ENCODE data around the gene SMAD5.

Gene SMAD5

DNA sequence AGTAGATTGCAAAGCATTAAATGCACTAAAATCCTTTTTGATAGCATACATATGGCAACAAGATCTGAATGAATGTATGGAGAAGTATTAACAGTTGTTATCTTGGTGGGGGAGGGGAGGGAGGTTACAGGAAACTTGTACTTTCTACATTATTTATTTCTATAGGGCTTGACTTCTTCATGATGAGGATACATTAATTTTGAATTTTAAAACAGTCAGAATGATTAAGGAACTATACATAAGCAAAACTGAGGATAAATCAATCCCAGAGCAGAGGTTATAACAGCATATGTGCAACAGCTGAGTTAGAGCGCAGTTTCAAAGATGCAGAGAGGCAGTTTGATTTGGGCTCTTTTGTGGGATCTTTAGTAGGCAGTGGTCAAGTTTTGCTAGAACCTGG is 23.9 kb upstream of the SMAD5 start:
- Histone ChIP-seq H3K27ac (no peak overlapping the region), H3K4me1 (ENCODE audit: control insufficient read depth in 1 of 2, insufficient read depth in 1 of 2, low read depth in 1 of 2, low read length in 1 of 2) (no peaks in the 10 kb centered on the region), H3K27me3 (peaks cover 11% of the 10 kb centered on the region), H3K36me3 (no peaks in the 10 kb centered on the region), H3K4me3 (ENCODE audit: low read depth in 1 of 2, low read length in 1 of 2) (no peak overlapping the region), H3K9me3 (no peaks in the 10 kb centered on the region)
- TF ChIP-seq, protein P1, sequence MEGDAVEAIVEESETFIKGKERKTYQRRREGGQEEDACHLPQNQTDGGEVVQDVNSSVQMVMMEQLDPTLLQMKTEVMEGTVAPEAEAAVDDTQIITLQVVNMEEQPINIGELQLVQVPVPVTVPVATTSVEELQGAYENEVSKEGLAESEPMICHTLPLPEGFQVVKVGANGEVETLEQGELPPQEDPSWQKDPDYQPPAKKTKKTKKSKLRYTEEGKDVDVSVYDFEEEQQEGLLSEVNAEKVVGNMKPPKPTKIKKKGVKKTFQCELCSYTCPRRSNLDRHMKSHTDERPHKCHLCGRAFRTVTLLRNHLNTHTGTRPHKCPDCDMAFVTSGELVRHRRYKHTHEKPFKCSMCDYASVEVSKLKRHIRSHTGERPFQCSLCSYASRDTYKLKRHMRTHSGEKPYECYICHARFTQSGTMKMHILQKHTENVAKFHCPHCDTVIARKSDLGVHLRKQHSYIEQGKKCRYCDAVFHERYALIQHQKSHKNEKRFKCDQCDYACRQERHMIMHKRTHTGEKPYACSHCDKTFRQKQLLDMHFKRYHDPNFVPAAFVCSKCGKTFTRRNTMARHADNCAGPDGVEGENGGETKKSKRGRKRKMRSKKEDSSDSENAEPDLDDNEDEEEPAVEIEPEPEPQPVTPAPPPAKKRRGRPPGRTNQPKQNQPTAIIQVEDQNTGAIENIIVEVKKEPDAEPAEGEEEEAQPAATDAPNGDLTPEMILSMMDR (IDR thresholded peaks at IDR 0.05) = no peak

DNA sequence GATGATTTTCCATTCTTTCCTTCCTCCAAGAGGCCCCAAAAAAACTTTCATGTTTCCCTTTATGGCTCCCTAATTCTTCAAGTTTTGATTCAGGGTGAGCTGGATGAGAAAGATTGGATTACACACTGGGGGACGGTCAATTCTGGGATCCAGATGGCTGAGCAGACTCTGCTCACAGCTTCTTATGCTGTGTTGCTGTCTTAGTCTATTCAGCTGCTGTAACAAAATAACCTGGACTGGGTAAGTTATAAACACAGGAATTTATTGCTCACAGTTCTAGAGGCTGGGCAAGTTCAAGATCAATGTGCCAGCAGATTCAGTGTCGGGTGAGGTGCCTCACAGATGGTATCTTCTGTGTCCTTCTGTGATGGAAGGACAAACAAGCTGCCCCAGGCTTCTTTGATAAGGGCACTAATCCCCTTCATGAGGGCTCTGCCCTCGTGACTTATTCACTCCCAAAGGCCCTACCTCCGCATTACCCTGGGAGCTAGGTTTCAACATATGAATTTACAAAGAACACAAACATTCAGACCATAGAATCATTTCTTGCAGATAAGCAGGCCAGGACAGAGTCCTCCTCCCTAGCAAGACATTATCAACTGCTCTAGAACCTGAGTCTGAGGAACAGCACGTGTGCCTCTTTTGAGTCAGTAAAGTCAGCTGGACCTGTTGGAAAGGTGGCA is 23.1 kb upstream of the SMAD5 start:
- Histone ChIP-seq H3K27me3 (peaks cover 18% of the 10 kb centered on the region), H3K27ac (no peak overlapping the region), H3K4me3 (ENCODE audit: low read depth in 1 of 2, low read length in 1 of 2) (no peak overlapping the region), H3K4me1 (ENCODE audit: control insufficient read depth in 1 of 2, insufficient read depth in 1 of 2, low read depth in 1 of 2, low read length in 1 of 2) (no peaks in the 10 kb centered on the region), H3K9me3 (no peaks in the 10 kb centered on the region), H3K36me3 (no peaks in the 10 kb centered on the region)
- TF ChIP-seq, protein P1 (IDR thresholded peaks at IDR 0.05) = no peak

DNA sequence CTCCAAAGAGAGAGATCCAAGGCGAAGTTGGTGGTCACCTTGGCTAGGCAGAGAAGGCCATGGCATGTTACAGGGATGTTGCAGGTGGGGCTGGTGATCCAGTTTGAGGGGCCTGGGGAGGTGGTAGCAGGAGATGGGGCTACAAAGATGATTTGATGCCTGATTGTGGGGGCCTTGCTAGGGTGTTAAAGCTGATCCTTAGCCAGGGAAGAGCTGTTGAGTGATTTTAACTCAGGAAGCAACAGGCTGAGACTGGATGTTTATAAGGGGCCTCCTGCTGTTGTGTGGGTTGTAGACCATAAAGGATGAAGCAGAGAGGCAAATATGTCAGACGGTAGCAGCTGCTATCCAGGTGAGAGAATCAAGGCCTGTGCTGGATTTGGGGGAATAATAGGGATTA is 19.0 kb upstream of the SMAD5 start:
- H3K27ac ChIP-seq = no peak overlapping the region
- H3K27me3 ChIP-seq = peaks cover 53% of the 10 kb centered on the region

DNA sequence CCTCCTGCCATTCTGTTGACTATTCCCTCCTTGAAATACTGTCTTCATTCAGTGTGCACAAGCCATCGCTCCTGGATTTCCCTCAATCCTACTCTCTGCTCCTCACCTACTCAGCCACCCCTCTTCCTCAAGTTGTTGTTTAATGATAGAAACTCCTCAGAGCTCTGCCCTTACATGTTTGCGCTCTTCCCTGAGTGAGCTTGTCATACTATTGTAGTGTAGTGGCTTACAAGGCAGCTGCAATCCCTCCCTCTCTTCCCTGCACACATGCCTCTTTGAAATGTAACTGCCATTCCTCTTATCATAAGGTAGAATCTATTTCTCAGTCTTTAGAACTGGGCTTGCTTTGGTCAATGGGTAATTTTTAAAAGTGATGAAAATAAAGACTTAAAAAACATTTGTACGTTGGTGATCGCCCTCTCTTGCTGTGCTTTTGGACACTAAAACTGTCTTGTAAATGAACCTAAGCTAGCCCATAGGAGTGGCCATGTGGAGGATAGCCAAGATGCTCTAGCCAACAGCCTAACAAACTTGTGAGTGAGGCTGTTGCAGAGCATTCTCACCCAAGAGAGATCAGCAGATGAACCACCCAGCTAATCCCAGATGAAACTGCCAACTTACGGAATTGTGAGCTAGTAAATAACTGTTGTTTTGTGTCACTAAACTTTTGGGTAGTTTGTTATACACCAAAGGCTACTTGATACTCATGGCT is 18.1 kb upstream of the SMAD5 start:
- peaks cover 46% of the 10 kb centered on the region for H3K27me3 ChIP-seq
- H3K4me3 ChIP-seq (ENCODE audit: low read depth in 1 of 2, low read length in 1 of 2) = no peak overlapping the region
- no peaks in the 10 kb centered on the region for H3K4me1 ChIP-seq (ENCODE audit: control insufficient read depth in 1 of 2, insufficient read depth in 1 of 2, low read depth in 1 of 2, low read length in 1 of 2)
- no peaks in the 10 kb centered on the region for H3K9me3 ChIP-seq
- no peak overlapping the region for H3K27ac ChIP-seq
- TF ChIP-seq, protein P1 (IDR thresholded peaks at IDR 0.05) = no peak
- no peaks in the 10 kb centered on the region for H3K36me3 ChIP-seq

More for the DNA sequence above, 19.0 kb upstream of the SMAD5 start:
- TF ChIP-seq, protein P1 (IDR thresholded peaks at IDR 0.05) = no peak
- Histone ChIP-seq H3K4me1 (ENCODE audit: control insufficient read depth in 1 of 2, insufficient read depth in 1 of 2, low read depth in 1 of 2, low read length in 1 of 2) (no peaks in the 10 kb centered on the region), H3K36me3 (no peaks in the 10 kb centered on the region), H3K9me3 (no peaks in the 10 kb centered on the region), H3K4me3 (ENCODE audit: low read depth in 1 of 2, low read length in 1 of 2) (no peak overlapping the region)

DNA sequence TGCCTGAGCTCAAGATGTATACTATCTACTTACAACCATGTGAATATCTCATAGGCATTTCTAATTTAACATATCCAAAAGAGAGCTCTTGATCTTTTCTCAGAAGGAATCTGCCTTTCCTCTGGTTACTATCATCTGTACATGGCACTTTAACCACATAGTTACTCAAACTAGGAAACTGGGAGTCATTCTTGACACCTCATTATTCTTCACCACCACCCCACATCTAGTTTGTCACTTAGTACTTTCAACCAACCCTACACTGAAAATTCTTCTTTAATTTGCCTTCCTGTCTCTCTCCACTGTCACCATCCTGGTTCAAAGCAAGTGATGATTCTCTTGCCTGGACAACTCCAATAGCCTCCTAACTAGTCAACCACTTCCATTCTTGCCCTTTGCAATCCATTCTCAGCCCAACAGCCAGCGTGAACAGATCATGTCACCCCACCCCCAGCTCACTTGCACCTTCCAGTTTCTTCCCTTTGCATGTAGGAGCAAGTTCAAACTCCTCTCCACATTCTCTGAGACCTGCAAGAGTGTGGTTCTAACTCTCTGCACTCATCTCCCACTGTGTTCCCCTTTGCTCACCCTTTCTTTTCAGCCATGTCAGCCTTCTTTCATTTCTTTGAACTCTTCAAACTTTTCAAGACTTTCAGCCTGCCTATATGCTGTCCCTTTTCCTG is 17.3 kb upstream of the SMAD5 start:
- H3K4me3 ChIP-seq (ENCODE audit: low read depth in 1 of 2, low read length in 1 of 2) = no peak overlapping the region
- no peaks in the 10 kb centered on the region for H3K36me3 ChIP-seq
- TF ChIP-seq, protein P1 (IDR thresholded peaks at IDR 0.05) = no peak
- H3K27me3 ChIP-seq = peaks cover 46% of the 10 kb centered on the region
- no peaks in the 10 kb centered on the region for H3K4me1 ChIP-seq (ENCODE audit: control insufficient read depth in 1 of 2, insufficient read depth in 1 of 2, low read depth in 1 of 2, low read length in 1 of 2)
- no peaks in the 10 kb centered on the region for H3K9me3 ChIP-seq
- no peak overlapping the region for H3K27ac ChIP-seq
